ENCODE measurements around the gene UROC1. TPM values are rescaled to one million over a fixed set of nuclear protein-coding genes. Genes with fewer than 3 reads are reported as not detected.
"Not testable (repeated sequence)": the region's sequence is repeated elsewhere in the genome, so short reads cannot be mapped to it uniquely, and the experiment has no call there.

UROC1 gene
- total RNA-seq, 1 donor: not detected

- DNase-seq (ENCODE audit: low read depth): no peak
- no peak overlapping the region for H3K4me3 ChIP-seq (ENCODE audit: low read depth, low read length)
- TF ChIP-seq CTCF (IDR thresholded peaks at IDR 0.05; ENCODE audit: insufficient read depth, low read length): no peak
Observed at GRCh38 chr3:126537116-126537729, 19.6 kb upstream of the UROC1 start.

- DNase-seq (ENCODE audit: low read depth): no peak
Observed at GRCh38 chr3:126536126-126536525, 18.6 kb upstream of the UROC1 start.

GRCh38 chr3:126535636-126536035, 18.1 kb upstream of the UROC1 start:
- DNase-seq (ENCODE audit: low read depth): no peak
- no peak for TF ChIP-seq CTCF (IDR thresholded peaks at IDR 0.05; ENCODE audit: insufficient read depth, low read length)
- no peak overlapping the region for H3K4me3 ChIP-seq (ENCODE audit: low read depth, low read length)

More at GRCh38 chr3:126536126-126536525, 18.6 kb upstream of the UROC1 start:
- TF ChIP-seq CTCF (IDR thresholded peaks at IDR 0.05; ENCODE audit: insufficient read depth, low read length): no peak
- no peak overlapping the region for H3K4me3 ChIP-seq (ENCODE audit: low read depth, low read length)

DNA sequence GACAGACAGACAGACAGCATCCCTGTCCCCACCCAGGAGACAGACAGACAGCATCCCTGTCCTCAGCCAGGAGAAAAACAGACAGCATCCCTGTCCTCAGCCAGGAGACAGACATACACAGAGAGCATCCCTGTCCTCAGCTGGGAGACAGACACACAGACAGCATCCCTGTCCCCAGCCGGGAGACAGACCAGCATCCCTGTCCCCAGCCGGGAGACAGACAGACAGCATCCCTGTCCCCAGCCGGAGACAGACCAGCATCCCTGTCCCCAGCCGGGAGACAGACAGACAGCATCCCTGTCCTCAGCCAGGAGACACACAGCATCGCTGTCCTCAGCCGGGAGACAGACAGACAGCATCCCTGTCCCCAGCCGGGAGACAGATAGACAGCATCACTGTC, 17.1 kb upstream of the UROC1 start:
- DNase-seq (ENCODE audit: low read depth); H3K4me3 ChIP-seq (ENCODE audit: low read depth, low read length): not testable (repeated sequence)

DNA sequence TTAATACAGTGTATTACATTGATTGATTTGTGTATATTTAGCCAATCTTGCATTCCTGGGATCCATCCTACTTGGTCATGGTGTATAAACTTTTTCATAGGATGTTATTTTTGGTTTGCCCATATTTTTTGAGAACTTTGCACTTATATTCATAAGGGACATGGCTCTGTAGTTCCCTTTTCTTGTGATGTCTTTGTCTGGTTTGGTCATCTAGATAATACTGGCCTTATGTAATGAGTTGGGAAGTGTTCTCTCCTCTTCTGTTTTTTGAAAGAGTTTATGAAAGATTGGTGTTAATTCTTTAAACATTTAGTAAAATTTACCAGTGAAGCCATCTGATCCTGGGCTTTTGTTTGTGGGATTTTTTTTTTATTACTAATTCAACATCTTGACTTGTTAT, 15.9 kb upstream of the UROC1 start:
- H3K4me3 ChIP-seq (ENCODE audit: low read depth, low read length): no peak overlapping the region
- no peak for DNase-seq (ENCODE audit: low read depth)
- TF ChIP-seq CTCF (IDR thresholded peaks at IDR 0.05; ENCODE audit: insufficient read depth, low read length): no peak

DNA sequence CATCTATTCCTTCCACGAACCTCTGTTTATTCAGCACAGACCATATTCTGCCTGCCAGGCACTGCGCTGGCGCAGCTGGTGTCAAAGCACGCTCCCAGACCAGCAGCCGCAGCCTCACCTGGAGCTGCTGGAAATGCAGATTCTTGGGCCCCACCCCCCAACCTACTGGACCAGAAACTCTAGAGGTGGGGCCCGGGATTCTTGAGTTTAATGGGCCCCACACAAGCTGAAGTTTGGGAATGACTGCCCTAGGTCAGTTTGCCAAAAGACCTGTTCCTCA, 13.4 kb upstream of the UROC1 start:
- DNase-seq (ENCODE audit: low read depth): no peak
- no peak for TF ChIP-seq CTCF (IDR thresholded peaks at IDR 0.05; ENCODE audit: insufficient read depth, low read length)
- no peak overlapping the region for H3K4me3 ChIP-seq (ENCODE audit: low read depth, low read length)

DNA sequence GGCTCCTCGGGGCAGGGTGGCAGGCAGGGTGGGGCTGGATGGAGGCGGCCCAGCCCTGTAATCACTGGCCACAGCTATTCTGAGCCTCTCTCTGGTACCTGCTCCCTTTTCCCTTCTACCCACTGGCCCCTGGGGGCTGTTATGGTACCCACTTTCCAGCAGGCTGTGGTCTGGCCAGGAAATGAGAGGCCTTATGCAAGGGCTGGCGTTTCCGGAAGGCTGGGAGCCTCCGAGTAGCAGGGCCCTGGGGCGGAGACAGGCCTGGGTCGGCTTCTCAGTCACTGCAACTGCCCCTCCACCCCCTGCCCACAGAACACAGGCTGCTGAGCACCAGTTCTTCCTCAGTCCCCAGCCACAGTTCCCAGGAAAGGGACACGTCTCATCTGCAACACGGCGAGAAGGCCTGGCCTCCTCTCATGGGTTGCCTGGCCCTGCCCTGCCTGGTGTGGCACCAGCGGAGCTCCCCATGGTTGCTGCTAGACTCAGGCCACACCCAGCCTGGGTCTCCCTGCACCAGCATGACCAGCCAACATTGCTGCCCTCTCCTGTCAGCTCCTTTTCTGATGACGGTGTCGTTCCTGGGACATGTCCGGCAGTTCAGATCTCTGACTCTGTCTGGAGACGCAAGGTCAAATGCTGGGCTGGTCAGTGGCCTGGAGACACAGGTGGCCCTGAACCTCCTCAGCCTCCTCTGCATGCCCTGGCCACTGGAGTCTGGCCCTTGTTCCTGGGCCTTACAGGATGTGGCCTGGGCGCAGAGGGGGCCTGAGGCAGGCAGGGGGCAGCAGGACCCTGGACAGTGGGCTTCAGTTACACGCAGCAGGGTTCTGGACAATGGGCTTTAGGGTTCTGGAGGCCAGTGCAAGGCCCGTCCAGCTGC, 12.8 kb upstream of the UROC1 start:
- no peak for TF ChIP-seq CTCF (IDR thresholded peaks at IDR 0.05; ENCODE audit: insufficient read depth, low read length)
- DNase-seq (ENCODE audit: low read depth): no peak
- no peak overlapping the region for H3K4me3 ChIP-seq (ENCODE audit: low read depth, low read length)
